Stimulated activated naive CD8-positive, alpha-beta T cell treated with anti-CD3 and anti-CD28 coated beads, Interleukin-15, Interleukin-2, amounts not matched to agents 100 ng/mL and 50 ng/mL, for 24 hours (primary cell): ENCODE data around the gene PLS1.
"Not testable (repeated sequence)": the region's sequence is repeated elsewhere in the genome, so short reads cannot be mapped to it uniquely, and the experiment has no call there.

Experiments used
- H3K27ac Mint-ChIP-seq: one replicate; pipeline ENCODE4 v1.8.0; 2021; ENCODE audit warnings: mild to moderate bottlenecking, mixed read lengths
- H3K27me3 Mint-ChIP-seq: one replicate; pipeline ENCODE4 v1.8.0; 2021; ENCODE audit warnings: mixed read lengths
- H3K36me3 Mint-ChIP-seq: one replicate; pipeline ENCODE4 v1.8.0; 2021; ENCODE audit warnings: low read depth, mixed read lengths
- H3K4me1 Mint-ChIP-seq: one replicate; pipeline ENCODE4 v1.8.0; 2021; ENCODE audit warnings: low read depth, mixed read lengths
- H3K4me3 Mint-ChIP-seq: one replicate; pipeline ENCODE4 v1.8.0; 2021; ENCODE audit warnings: mild to moderate bottlenecking, mixed read lengths
- H3K9me3 Mint-ChIP-seq: one replicate; pipeline ENCODE4 v1.8.0; 2021; ENCODE audit warnings: mixed read lengths

Gene PLS1

DNA sequence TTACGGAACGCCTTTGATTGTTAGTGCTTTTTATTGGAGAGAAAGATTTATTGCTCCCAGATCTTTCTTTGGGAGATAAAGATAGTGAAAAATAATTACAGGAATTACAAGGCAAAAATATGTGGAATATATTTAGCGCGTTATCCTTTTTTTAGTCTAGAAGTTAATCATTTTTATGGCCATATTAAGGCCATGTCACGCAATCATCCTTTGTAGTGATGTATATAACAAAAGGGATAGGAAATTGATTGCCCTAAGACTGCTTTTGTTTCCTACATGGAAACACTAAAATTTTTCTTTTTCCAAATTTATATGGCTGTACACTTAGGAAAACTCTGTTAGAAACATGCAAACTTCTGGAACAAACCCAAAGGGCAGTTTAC, 129.2 kb downstream of the PLS1 start:
- Mint-ChIP-seq H3K4me3 (peak overlapping the region; percentile 85), H3K27ac (no peak overlapping the region), H3K36me3 (no peaks in the 10 kb centered on the region), H3K4me1 (peaks cover 12% of the 10 kb centered on the region), H3K9me3 (no peaks in the 10 kb centered on the region), H3K27me3 (peaks cover 49% of the 10 kb centered on the region)

GRCh38 chr3:142726017-142726416, 129.8 kb downstream of the PLS1 start:
- Mint-ChIP-seq H3K4me3 (no peak overlapping the region), H3K4me1 (peaks cover 12% of the 10 kb centered on the region), H3K27me3 (peaks cover 42% of the 10 kb centered on the region), H3K27ac (no peak overlapping the region), H3K36me3 (no peaks in the 10 kb centered on the region), H3K9me3 (no peaks in the 10 kb centered on the region)

DNA sequence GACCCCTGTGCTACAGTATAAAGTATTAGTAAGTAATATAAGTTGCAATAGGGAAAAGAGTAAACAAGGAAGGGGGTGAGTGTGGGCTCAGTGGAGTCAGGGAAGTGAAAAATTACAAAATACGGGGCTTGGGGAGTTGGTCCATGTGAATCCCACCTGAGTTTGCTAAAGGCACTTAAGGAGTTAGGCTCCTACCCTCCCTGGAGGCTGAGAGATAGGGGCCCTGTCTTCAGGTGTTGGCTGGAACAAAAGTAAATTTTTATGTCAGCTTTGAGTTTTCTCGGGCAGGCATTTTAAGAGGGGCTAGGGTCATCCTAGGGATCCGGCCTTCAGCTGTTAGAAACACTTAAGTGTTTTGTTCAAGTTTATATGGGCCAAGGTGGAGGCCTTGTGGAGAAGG, 135.9 kb downstream of the PLS1 start:
- H3K4me3 Mint-ChIP-seq, result no peak overlapping the region
- peaks cover 4% of the 10 kb centered on the region for H3K27me3 Mint-ChIP-seq
- H3K4me1 Mint-ChIP-seq, result no peaks in the 10 kb centered on the region
- no peaks in the 10 kb centered on the region for H3K9me3 Mint-ChIP-seq
- no peaks in the 10 kb centered on the region for H3K36me3 Mint-ChIP-seq
- H3K27ac Mint-ChIP-seq, result no peak overlapping the region

DNA sequence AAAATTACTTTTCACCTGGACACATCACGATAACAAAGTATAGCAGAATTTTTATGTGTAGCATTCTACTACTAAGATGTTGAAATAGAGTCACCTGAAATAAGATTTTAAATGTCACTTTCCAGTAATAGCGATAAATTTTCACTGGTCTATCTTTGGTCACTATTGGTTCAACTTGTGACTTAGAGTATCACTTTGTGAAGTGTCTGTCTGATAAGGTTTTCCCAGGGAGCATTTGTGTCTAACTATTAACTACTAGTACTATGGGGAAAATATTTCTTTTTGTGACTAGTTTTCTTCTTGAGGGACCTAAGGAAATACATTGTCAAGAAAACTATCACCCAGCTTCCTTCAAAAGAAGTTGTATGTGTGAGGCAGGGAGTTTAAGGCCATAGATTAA, 138.6 kb downstream of the PLS1 start:
- no peak overlapping the region for H3K27ac Mint-ChIP-seq
- H3K4me3 Mint-ChIP-seq, result no peak overlapping the region
- H3K9me3 Mint-ChIP-seq, result no peaks in the 10 kb centered on the region
- no peaks in the 10 kb centered on the region for H3K27me3 Mint-ChIP-seq
- H3K36me3 Mint-ChIP-seq, result no peaks in the 10 kb centered on the region
- no peaks in the 10 kb centered on the region for H3K4me1 Mint-ChIP-seq

DNA sequence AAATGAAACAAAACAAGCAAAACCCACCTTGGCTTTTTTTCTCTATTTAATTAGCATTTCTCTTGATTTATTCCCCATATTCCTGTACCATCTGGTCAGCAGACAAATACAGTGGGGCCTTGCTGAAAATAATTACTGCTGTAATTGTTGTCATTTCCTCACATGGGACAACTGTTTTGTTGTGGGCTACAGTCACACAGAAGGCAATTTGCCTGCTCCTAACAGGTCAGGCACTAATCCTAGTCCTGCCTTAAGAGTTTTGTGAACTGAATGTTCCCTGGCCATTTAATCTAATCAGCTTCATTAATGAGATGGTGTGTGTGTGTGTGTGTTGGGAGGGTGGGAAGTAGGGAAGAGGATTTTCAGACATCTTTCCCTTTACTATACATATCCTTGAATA, 139.3 kb downstream of the PLS1 start:
- H3K4me1 Mint-ChIP-seq, result no peaks in the 10 kb centered on the region
- no peaks in the 10 kb centered on the region for H3K36me3 Mint-ChIP-seq
- H3K9me3 Mint-ChIP-seq, result no peaks in the 10 kb centered on the region
- H3K4me3 Mint-ChIP-seq, result no peak overlapping the region
- no peak overlapping the region for H3K27ac Mint-ChIP-seq
- no peaks in the 10 kb centered on the region for H3K27me3 Mint-ChIP-seq

DNA sequence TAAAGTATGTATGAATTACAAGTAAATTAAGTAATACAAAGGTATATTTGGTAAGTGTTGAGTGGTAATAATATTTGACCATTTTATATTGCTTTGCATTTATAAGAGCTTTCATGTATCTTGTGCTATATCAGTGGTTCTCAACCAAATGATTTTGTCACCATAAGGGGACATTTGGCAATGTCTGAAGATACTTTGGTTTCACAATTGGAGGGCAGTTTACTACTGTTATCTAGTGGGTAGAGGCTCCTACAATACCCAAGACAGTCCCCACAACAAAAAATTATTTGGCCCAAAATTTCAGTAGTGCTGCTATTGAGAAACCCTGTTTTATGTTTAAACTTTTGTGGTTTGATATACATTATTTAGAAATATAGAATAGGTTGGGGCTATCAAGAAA, 142.2 kb downstream of the PLS1 start:
- H3K9me3 Mint-ChIP-seq, result no peaks in the 10 kb centered on the region

DNA sequence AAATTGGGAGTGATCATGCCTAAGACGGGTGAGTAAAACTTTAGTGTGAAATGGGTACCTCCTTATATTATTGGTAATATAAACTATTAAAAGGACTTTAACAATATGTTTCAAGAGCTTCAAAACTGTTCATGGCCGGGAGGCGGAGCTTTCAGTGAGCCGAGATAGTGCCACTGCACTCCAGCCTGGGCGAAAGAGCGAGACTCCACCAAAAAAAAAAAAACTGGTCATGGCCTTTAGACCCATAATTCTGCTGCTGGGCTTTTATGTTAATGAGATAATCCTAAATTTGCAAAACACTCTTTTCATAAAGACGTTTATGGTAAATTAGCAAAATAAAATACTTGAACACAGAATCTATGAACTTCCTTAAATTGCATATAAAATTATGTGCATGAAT, 150.5 kb downstream of the PLS1 start:
- H3K36me3 Mint-ChIP-seq, result peaks cover 15% of the 10 kb centered on the region
- no peaks in the 10 kb centered on the region for H3K27me3 Mint-ChIP-seq
- no peak overlapping the region for H3K4me3 Mint-ChIP-seq
- H3K4me1 Mint-ChIP-seq, result no peaks in the 10 kb centered on the region
- no peaks in the 10 kb centered on the region for H3K9me3 Mint-ChIP-seq
- H3K27ac Mint-ChIP-seq, result no peak overlapping the region

More for the DNA sequence above, 142.2 kb downstream of the PLS1 start:
- no peak overlapping the region for H3K4me3 Mint-ChIP-seq
- H3K36me3 Mint-ChIP-seq, result no peaks in the 10 kb centered on the region
- no peaks in the 10 kb centered on the region for H3K4me1 Mint-ChIP-seq
- H3K27ac Mint-ChIP-seq, result no peak overlapping the region
- H3K27me3 Mint-ChIP-seq, result no peaks in the 10 kb centered on the region

GRCh38 chr3:142750531-142750930, 154.3 kb downstream of the PLS1 start:
- H3K4me1 Mint-ChIP-seq, result not testable (repeated sequence)

DNA sequence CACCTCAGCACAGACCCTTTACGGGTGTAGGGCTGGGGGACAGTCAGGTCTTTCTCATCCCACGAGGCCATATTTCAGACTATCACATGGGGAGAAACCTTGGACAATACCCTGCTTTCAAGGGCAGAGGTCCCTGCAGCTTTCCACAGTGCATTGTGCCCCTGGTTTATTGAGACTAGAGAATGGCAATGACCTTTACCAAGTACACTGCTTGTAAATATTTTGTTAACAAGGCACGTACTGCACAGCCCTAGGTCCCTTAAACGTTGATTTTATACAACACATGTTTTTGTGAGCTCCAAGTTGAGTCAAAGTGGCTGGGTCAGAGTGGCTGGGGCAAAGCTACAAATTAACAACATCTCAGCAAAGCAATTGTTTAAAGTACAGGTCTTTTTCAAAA, 156.4 kb downstream of the PLS1 start:
- H3K27ac Mint-ChIP-seq, H3K27me3 Mint-ChIP-seq, H3K4me1 Mint-ChIP-seq, H3K4me3 Mint-ChIP-seq, H3K9me3 Mint-ChIP-seq: not testable (repeated sequence)
- peaks cover 15% of the 10 kb centered on the region for H3K36me3 Mint-ChIP-seq

More at GRCh38 chr3:142750531-142750930, 154.3 kb downstream of the PLS1 start:
- not testable (repeated sequence) for H3K27ac Mint-ChIP-seq, H3K9me3 Mint-ChIP-seq, H3K27me3 Mint-ChIP-seq, H3K4me3 Mint-ChIP-seq
- H3K36me3 Mint-ChIP-seq, result peaks cover 15% of the 10 kb centered on the region

DNA sequence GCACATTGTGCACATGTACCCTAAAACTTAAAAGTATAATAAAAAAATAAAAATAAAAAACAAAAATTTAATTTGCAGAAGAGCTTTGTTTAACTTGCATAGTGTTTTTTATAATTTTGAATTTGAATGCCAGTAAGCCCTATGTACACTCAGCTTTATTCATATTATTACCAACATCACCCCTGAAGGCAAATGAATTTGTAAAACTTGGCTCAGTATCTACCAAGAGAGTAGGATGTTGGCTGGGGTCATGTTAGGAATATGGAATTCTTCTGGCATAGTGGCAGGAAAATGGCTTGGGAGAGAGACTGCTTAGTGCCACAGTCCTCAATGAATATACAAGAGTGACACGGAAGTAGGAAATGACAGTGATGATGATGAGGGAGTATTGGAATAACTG, 158.3 kb downstream of the PLS1 start:
- H3K27ac Mint-ChIP-seq, result no peak overlapping the region
- H3K9me3 Mint-ChIP-seq, result no peaks in the 10 kb centered on the region
- H3K4me1 Mint-ChIP-seq, result no peaks in the 10 kb centered on the region
- no peaks in the 10 kb centered on the region for H3K27me3 Mint-ChIP-seq
- no peak overlapping the region for H3K4me3 Mint-ChIP-seq
- H3K36me3 Mint-ChIP-seq, result peaks cover 7% of the 10 kb centered on the region
